WTC11 (cell line): Measurements from ENCODE around the gene UROC1. TPM values are rescaled to one million over a fixed set of nuclear protein-coding genes. Genes with fewer than 3 reads are reported as not detected.

Experiments
- ATAC-seq: fragments of 200-7000 bp; cut with Tn5 transposase; 2 replicates; pipeline ENCODE4 v1.10.0; 2021; ENCODE audit warnings: mild to moderate bottlenecking, moderate library complexity
- CTCF ChIA-PET: fragments of 300-600 bp; sonication (Branson Sonifier 250); formaldehyde crosslinking; loops from one replicate; lab custom pipeline; 2021; ENCODE audit warnings: antibody characterized with exemption; lab: Charles Lee
- POLR2A ChIA-PET: fragments of 350-600 bp; sonication (Branson Sonifier 250); formaldehyde crosslinking; loops from one replicate; lab custom pipeline; 2021; ENCODE audit warnings: antibody characterized with exemption; lab: Charles Lee
- DNase-seq: peaks from one replicate; pipeline ENCODE4 v3.0.0; 2021; ENCODE audit warnings: low spot score
- H3K27ac Mint-ChIP-seq: 2 replicates; pipeline ENCODE4 v1.8.0; 2021; ENCODE audit warnings: mixed read lengths
- H3K27me3 Mint-ChIP-seq: 2 replicates; pipeline ENCODE4 v1.8.0; 2021; ENCODE audit warnings: low read depth, mild to moderate bottlenecking, moderate library complexity, mixed read lengths
- H3K36me3 Mint-ChIP-seq: 2 replicates; pipeline ENCODE4 v1.8.0; 2021; ENCODE audit warnings: mixed read lengths
- H3K4me1 Mint-ChIP-seq: 2 replicates; pipeline ENCODE4 v1.8.0; 2022; ENCODE audit warnings: mixed read lengths
- H3K4me3 Mint-ChIP-seq: 2 replicates; pipeline ENCODE4 v1.8.0; 2021; ENCODE audit warnings: mild to moderate bottlenecking, moderate library complexity, mixed read lengths
- H3K9me3 Mint-ChIP-seq: 2 replicates; pipeline ENCODE4 v1.8.0; 2021; ENCODE audit warnings: mixed read lengths
- CREM ChIP-seq: sonication (generic); formaldehyde crosslinking; IDR thresholded peaks from 2 replicates; pipeline ENCODE4 v1.8.1; 2022; ENCODE audit warnings: mild to moderate bottlenecking, missing genetic modification reagents, moderate library complexity
- GTF2I ChIP-seq: fragments of 250-450 bp; sonication (Bioruptor Pico); conservative IDR thresholded peaks from 2 replicates; pipeline ENCODE4 v1.4.0; 2021; ENCODE audit warnings: mild to moderate bottlenecking
- JUN ChIP-seq: sonication (generic); formaldehyde crosslinking; IDR thresholded peaks from 2 replicates; pipeline ENCODE4 v1.8.0; 2023; ENCODE audit warnings: mild to moderate bottlenecking, missing genetic modification reagents
- NFE2L1 ChIP-seq: sonication (generic); formaldehyde crosslinking; IDR thresholded peaks from 2 replicates; pipeline ENCODE4 v1.8.1; 2023; ENCODE audit warnings: missing genetic modification reagents
- NR3C1 ChIP-seq: sonication (generic); formaldehyde crosslinking; conservative IDR thresholded peaks from 2 replicates; pipeline ENCODE4 v1.8.1; 2023; ENCODE audit warnings: low read depth, mild to moderate bottlenecking, missing genetic modification reagents
- SOX15 ChIP-seq: fragments of 250-450 bp; sonication (Bioruptor Pico); IDR thresholded peaks from 2 replicates; pipeline ENCODE4 v1.9.0; 2021; ENCODE audit warnings: mild to moderate bottlenecking
- SP1 ChIP-seq: sonication (generic); formaldehyde crosslinking; conservative IDR thresholded peaks from 2 replicates; pipeline ENCODE4 v1.8.1; 2022; ENCODE audit warnings: missing genetic modification reagents
- ZNF317 ChIP-seq: sonication (generic); formaldehyde crosslinking; IDR thresholded peaks from 2 replicates; pipeline ENCODE4 v1.8.1; 2023; ENCODE audit warnings: low read depth, mild to moderate bottlenecking, moderate library complexity, missing genetic modification reagents, borderline replicate concordance
- total RNA-seq: library from RNA; stranded (reverse); gene quantifications from 3 replicates; pipeline ENCODE4 v1.2.3, GENCODE V29; 2021
- TF ChIP-seq, protein P1 (sequence below): sonication (generic); formaldehyde crosslinking; IDR thresholded peaks from 2 replicates; pipeline ENCODE4 v1.8.0; 2022; ENCODE audit warnings: mild to moderate bottlenecking, missing genetic modification reagents
- TF ChIP-seq, protein P2 (sequence below): sonication (generic); formaldehyde crosslinking; IDR thresholded peaks from 2 replicates; pipeline ENCODE4 v1.8.1; 2023; ENCODE audit warnings: mild to moderate bottlenecking, moderate library complexity, missing genetic modification reagents
- TF ChIP-seq, protein P3 (sequence below): sonication (generic); formaldehyde crosslinking; IDR thresholded peaks from 2 replicates; pipeline ENCODE4 v1.8.0; 2022; ENCODE audit warnings: mild to moderate bottlenecking, missing genetic modification reagents
- TF ChIP-seq, protein P4 (sequence below): sonication (generic); formaldehyde crosslinking; IDR thresholded peaks from 2 replicates; pipeline ENCODE4 v1.8.1; 2023; ENCODE audit warnings: mild to moderate bottlenecking, missing genetic modification reagents
- TF ChIP-seq, protein P5 (sequence below): sonication (generic); formaldehyde crosslinking; IDR thresholded peaks from 2 replicates; pipeline ENCODE4 v1.8.0; 2022; ENCODE audit warnings: mild to moderate bottlenecking, missing genetic modification reagents
- TF ChIP-seq, protein P6 (sequence below): sonication (generic); formaldehyde crosslinking; IDR thresholded peaks from 2 replicates; pipeline ENCODE4 v1.8.1; 2022; ENCODE audit warnings: mild to moderate bottlenecking, moderate library complexity, missing genetic modification reagents
- TF ChIP-seq, protein P7 (sequence below): sonication (generic); formaldehyde crosslinking; IDR thresholded peaks from 2 replicates; pipeline ENCODE4 v1.8.1; 2023; ENCODE audit warnings: mild to moderate bottlenecking, missing genetic modification reagents
- TF ChIP-seq, protein P8 (sequence below): sonication (generic); formaldehyde crosslinking; IDR thresholded peaks from 2 replicates; pipeline ENCODE4 v1.8.1; 2022; ENCODE audit warnings: mild to moderate bottlenecking, missing genetic modification reagents, moderate library complexity, borderline replicate concordance

Gene UROC1
- total RNA-seq, 1 experiment from 2014 or later, result not detected

DNA sequence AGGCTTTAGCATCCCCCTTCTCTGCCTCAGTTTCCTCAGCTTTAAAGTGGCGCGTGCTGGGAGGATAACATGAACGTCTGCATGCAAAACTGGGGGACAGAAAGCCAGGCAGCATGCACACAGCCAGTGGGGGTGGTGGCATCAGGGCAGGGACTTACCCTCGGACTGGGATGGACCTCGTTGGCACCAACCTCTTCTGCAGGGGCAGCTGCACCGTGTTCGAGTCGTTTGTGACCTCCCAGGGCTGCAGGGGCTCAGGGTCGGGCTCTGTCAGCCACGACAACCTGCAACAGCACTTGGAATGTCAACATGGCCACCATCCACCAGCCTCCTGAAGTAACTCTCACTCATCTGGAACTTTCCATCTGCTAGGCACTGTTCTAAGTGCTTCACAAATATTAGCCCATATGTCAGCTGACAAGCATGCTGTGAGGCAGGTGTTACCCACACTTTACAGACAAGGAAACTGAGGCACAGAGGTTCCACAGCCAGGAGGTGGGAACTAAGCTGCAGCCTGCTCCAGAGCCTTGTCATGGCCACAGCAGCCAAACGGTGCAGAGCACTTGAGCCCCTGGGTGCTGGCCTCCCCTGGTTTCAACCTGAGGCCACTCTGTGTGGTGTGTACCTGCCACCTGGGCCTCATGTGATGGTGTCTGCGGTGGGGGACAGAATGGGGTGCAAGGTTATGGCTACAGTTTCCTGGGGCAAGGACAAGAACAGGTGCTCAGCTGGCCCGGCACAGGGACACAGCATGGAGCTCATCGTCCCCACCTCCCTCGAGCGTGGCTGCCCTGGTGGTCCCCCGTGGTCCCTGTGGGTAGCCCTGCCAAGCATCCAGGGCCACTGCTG is 34.5 kb upstream of the UROC1 start:
- TF ChIP-seq, protein P1, sequence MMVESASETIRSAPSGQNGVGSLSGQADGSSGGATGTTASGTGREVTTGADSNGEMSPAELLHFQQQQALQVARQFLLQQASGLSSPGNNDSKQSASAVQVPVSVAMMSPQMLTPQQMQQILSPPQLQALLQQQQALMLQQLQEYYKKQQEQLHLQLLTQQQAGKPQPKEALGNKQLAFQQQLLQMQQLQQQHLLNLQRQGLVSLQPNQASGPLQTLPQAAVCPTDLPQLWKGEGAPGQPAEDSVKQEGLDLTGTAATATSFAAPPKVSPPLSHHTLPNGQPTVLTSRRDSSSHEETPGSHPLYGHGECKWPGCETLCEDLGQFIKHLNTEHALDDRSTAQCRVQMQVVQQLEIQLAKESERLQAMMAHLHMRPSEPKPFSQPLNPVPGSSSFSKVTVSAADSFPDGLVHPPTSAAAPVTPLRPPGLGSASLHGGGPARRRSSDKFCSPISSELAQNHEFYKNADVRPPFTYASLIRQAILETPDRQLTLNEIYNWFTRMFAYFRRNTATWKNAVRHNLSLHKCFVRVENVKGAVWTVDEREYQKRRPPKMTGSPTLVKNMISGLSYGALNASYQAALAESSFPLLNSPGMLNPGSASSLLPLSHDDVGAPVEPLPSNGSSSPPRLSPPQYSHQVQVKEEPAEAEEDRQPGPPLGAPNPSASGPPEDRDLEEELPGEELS, result no peak
- TF ChIP-seq CREM (CRISPR knock-in tag) (no peak), NFE2L1 (CRISPR knock-in tag) (no peak), SOX15 (CRISPR knock-in tag) (no peak), JUN (CRISPR knock-in tag) (no peak), SP1 (CRISPR knock-in tag) (no peak), ZNF317 (no peak), GTF2I (CRISPR knock-in tag) (no peak), NR3C1 (no peak)
- TF ChIP-seq, protein P2, sequence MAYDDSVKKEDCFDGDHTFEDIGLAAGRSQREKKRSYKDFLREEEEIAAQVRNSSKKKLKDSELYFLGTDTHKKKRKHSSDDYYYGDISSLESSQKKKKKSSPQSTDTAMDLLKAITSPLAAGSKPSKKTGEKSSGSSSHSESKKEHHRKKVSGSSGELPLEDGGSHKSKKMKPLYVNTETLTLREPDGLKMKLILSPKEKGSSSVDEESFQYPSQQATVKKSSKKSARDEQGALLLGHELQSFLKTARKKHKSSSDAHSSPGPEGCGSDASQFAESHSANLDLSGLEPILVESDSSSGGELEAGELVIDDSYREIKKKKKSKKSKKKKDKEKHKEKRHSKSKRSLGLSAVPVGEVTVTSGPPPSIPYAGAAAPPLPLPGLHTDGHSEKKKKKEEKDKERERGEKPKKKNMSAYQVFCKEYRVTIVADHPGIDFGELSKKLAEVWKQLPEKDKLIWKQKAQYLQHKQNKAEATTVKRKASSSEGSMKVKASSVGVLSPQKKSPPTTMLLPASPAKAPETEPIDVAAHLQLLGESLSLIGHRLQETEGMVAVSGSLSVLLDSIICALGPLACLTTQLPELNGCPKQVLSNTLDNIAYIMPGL (CRISPR knock-in tag), result no peak
- TF ChIP-seq, protein P3, sequence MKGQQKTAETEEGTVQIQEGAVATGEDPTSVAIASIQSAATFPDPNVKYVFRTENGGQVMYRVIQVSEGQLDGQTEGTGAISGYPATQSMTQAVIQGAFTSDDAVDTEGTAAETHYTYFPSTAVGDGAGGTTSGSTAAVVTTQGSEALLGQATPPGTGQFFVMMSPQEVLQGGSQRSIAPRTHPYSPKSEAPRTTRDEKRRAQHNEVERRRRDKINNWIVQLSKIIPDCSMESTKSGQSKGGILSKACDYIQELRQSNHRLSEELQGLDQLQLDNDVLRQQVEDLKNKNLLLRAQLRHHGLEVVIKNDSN, result no peak
- TF ChIP-seq, protein P4, sequence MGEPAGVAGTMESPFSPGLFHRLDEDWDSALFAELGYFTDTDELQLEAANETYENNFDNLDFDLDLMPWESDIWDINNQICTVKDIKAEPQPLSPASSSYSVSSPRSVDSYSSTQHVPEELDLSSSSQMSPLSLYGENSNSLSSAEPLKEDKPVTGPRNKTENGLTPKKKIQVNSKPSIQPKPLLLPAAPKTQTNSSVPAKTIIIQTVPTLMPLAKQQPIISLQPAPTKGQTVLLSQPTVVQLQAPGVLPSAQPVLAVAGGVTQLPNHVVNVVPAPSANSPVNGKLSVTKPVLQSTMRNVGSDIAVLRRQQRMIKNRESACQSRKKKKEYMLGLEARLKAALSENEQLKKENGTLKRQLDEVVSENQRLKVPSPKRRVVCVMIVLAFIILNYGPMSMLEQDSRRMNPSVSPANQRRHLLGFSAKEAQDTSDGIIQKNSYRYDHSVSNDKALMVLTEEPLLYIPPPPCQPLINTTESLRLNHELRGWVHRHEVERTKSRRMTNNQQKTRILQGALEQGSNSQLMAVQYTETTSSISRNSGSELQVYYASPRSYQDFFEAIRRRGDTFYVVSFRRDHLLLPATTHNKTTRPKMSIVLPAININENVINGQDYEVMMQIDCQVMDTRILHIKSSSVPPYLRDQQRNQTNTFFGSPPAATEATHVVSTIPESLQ (CRISPR knock-in tag), result no peak
- TF ChIP-seq, protein P5, sequence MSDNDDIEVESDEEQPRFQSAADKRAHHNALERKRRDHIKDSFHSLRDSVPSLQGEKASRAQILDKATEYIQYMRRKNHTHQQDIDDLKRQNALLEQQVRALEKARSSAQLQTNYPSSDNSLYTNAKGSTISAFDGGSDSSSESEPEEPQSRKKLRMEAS, result no peak
- TF ChIP-seq, protein P6, sequence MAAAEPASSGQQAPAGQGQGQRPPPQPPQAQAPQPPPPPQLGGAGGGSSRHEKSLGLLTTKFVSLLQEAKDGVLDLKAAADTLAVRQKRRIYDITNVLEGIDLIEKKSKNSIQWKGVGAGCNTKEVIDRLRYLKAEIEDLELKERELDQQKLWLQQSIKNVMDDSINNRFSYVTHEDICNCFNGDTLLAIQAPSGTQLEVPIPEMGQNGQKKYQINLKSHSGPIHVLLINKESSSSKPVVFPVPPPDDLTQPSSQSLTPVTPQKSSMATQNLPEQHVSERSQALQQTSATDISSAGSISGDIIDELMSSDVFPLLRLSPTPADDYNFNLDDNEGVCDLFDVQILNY (CRISPR knock-in tag), result no peak
- TF ChIP-seq, protein P7, sequence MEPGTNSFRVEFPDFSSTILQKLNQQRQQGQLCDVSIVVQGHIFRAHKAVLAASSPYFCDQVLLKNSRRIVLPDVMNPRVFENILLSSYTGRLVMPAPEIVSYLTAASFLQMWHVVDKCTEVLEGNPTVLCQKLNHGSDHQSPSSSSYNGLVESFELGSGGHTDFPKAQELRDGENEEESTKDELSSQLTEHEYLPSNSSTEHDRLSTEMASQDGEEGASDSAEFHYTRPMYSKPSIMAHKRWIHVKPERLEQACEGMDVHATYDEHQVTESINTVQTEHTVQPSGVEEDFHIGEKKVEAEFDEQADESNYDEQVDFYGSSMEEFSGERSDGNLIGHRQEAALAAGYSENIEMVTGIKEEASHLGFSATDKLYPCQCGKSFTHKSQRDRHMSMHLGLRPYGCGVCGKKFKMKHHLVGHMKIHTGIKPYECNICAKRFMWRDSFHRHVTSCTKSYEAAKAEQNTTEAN (CRISPR knock-in tag), result no peak
- TF ChIP-seq, protein P8, sequence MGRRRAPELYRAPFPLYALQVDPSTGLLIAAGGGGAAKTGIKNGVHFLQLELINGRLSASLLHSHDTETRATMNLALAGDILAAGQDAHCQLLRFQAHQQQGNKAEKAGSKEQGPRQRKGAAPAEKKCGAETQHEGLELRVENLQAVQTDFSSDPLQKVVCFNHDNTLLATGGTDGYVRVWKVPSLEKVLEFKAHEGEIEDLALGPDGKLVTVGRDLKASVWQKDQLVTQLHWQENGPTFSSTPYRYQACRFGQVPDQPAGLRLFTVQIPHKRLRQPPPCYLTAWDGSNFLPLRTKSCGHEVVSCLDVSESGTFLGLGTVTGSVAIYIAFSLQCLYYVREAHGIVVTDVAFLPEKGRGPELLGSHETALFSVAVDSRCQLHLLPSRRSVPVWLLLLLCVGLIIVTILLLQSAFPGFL (CRISPR knock-in tag), result no peak
- TF ChIP-seq, all 79 proteins: peak for 0
- ATAC-seq, result no peak
- Mint-ChIP-seq H3K27me3 (no peaks in the 10 kb centered on the region; the same call in 1 of the 2 replicates), H3K4me1 (peaks cover 43% of the 10 kb centered on the region), H3K36me3 (no peaks in the 10 kb centered on the region), H3K9me3 (no peaks in the 10 kb centered on the region), H3K4me3 (no peak overlapping the region), H3K27ac (no peak overlapping the region)
- CTCF ChIA-PET, result no interaction called here
- DNase-seq, result no peak
- POLR2A ChIA-PET, result no interaction called here
